Type B pancreatic cell (in vitro differentiated cells): ENCODE results near the gene PIP5K1A. TPM values are rescaled to one million over a fixed set of nuclear protein-coding genes. Genes with fewer than 3 reads are reported as not detected.
"Not testable (repeated sequence)": the region's sequence is repeated elsewhere in the genome, so short reads cannot be mapped to it uniquely, and the experiment has no call there.

Experiments
- DNase-seq: peaks from one replicate; pipeline ENCODE4 v3.0.0; 2021; ENCODE audit warnings: mixed read lengths; ENCODE audit not compliant: unreplicated experiment; ENCODE audit errors: extremely low spot score
- H3K27ac Mint-ChIP-seq: 2 replicates; pipeline ENCODE4 v1.8.0; 2021; ENCODE audit warnings: mild to moderate bottlenecking, mixed read lengths
- H3K27me3 Mint-ChIP-seq: 2 replicates; pipeline ENCODE4 v1.8.0; 2021; ENCODE audit warnings: mixed read lengths
- H3K36me3 Mint-ChIP-seq: 2 replicates; pipeline ENCODE4 v1.8.0; 2021; ENCODE audit warnings: mixed read lengths
- H3K4me1 Mint-ChIP-seq: one replicate; pipeline ENCODE4 v1.8.0; 2021; ENCODE audit warnings: mixed read lengths; ENCODE audit not compliant: unreplicated experiment
- H3K4me3 Mint-ChIP-seq: 2 replicates; pipeline ENCODE4 v1.8.0; 2021; ENCODE audit warnings: mild to moderate bottlenecking, mixed read lengths
- H3K9me3 Mint-ChIP-seq: 2 replicates; pipeline ENCODE4 v1.8.0; 2021; ENCODE audit warnings: mixed read lengths
- CTCF ChIP-seq: fragments of 200-600 bp; sonication (generic); conservative IDR thresholded peaks from 2 replicates; pipeline ENCODE4 v1.5.0; 2021; ENCODE audit warnings: antibody characterized with exemption, mild to moderate bottlenecking
- total RNA-seq: library from RNA; stranded (reverse); gene quantifications from 2 replicates; pipeline ENCODE4 v1.2.1, GENCODE V29; 2021; ENCODE audit warnings: low replicate concordance

PIP5K1A gene
- total RNA-seq, 1 donor from 2014 or later: 77.3 TPM

GRCh38 chr1:151193856-151194255 is 4.5 kb upstream of the PIP5K1A start:
- H3K4me1 Mint-ChIP-seq: peaks cover 18% of the 10 kb centered on the region
- no peaks in the 10 kb centered on the region for H3K9me3 Mint-ChIP-seq
- no peak for DNase-seq
- H3K27ac Mint-ChIP-seq: peak overlapping the region; percentile 74
- no peak for TF ChIP-seq CTCF
- peaks cover 3% of the 10 kb centered on the region for H3K27me3 Mint-ChIP-seq
- H3K4me3 Mint-ChIP-seq: peak overlapping the region; percentile 2
- H3K36me3 Mint-ChIP-seq: no peaks in the 10 kb centered on the region

- Mint-ChIP-seq H3K4me1 (peaks cover 20% of the 10 kb centered on the region), H3K27ac (peak overlapping the region; percentile 99), H3K4me3 (peak overlapping the region; percentile 64)
- not testable (repeated sequence) for DNase-seq, H3K36me3 Mint-ChIP-seq, H3K27me3 Mint-ChIP-seq, H3K9me3 Mint-ChIP-seq
These were observed 3.3 kb upstream of the PIP5K1A start for GRCh38 chr1:151194894-151195594.

- no peak for DNase-seq
- Mint-ChIP-seq H3K4me3 (peak overlapping the region; percentile 82), H3K9me3 (no peaks in the 10 kb centered on the region), H3K4me1 (peaks cover 22% of the 10 kb centered on the region), H3K36me3 (peaks cover 8% of the 10 kb centered on the region), H3K27ac (peak overlapping the region; percentile 100), H3K27me3 (peaks cover 3% of the 10 kb centered on the region)
- TF ChIP-seq CTCF: peak; percentile 69
These were observed 2.0 kb upstream of the PIP5K1A start for GRCh38 chr1:151196292-151196800.

GRCh38 chr1:151197863-151198253 is 494 bp upstream of the PIP5K1A start:
- TF ChIP-seq CTCF: no peak
- H3K36me3 Mint-ChIP-seq: peaks cover 8% of the 10 kb centered on the region
- H3K9me3 Mint-ChIP-seq: no peaks in the 10 kb centered on the region
- peak overlapping the region; percentile 100 for H3K27ac Mint-ChIP-seq
- peaks cover 3% of the 10 kb centered on the region for H3K27me3 Mint-ChIP-seq
- peaks cover 22% of the 10 kb centered on the region for H3K4me1 Mint-ChIP-seq
- DNase-seq: no peak
- peak overlapping the region; percentile 96 for H3K4me3 Mint-ChIP-seq

GRCh38 chr1:151199873-151200581 is 1.7 kb downstream of the PIP5K1A start:
- H3K36me3 Mint-ChIP-seq: peaks cover 8% of the 10 kb centered on the region
- no peak for DNase-seq
- peaks cover 22% of the 10 kb centered on the region for H3K4me1 Mint-ChIP-seq
- no peaks in the 10 kb centered on the region for H3K27me3 Mint-ChIP-seq
- H3K9me3 Mint-ChIP-seq: no peaks in the 10 kb centered on the region
- peak overlapping the region; percentile 96 for H3K4me3 Mint-ChIP-seq
- H3K27ac Mint-ChIP-seq: peak overlapping the region; percentile 100
- no peak for TF ChIP-seq CTCF

GRCh38 chr1:151205381-151205965 is 7.1 kb downstream of the PIP5K1A start:
- not testable (repeated sequence) for H3K27ac Mint-ChIP-seq, H3K4me1 Mint-ChIP-seq, H3K27me3 Mint-ChIP-seq, H3K36me3 Mint-ChIP-seq, H3K9me3 Mint-ChIP-seq, H3K4me3 Mint-ChIP-seq, DNase-seq
